Rectal smooth muscle tissue (tissue), 1 donor: ENCODE data around the gene HSF2.

Experiments
- H3K27ac ChIP-seq: one replicate; pipeline ENCODE4 v1.7.0; 2013; ENCODE audit warnings: low read depth, low read length, inconsistent platforms
- H3K27me3 ChIP-seq: one replicate; pipeline ENCODE4 v1.7.0; 2013; ENCODE audit warnings: low read length; ENCODE audit not compliant: control insufficient read depth, insufficient read depth
- H3K36me3 ChIP-seq: one replicate; pipeline ENCODE4 v1.7.0; 2013; ENCODE audit warnings: low read length; ENCODE audit not compliant: control insufficient read depth, insufficient read depth
- H3K4me1 ChIP-seq: one replicate; pipeline ENCODE4 v1.7.0; 2013; ENCODE audit warnings: low read length; ENCODE audit not compliant: control insufficient read depth, insufficient read depth
- H3K4me3 ChIP-seq: one replicate; pipeline ENCODE4 v1.7.0; 2013; ENCODE audit warnings: low read length
- H3K9ac ChIP-seq: one replicate; pipeline ENCODE4 v1.7.0; 2013; ENCODE audit warnings: low read length

Gene HSF2

DNA sequence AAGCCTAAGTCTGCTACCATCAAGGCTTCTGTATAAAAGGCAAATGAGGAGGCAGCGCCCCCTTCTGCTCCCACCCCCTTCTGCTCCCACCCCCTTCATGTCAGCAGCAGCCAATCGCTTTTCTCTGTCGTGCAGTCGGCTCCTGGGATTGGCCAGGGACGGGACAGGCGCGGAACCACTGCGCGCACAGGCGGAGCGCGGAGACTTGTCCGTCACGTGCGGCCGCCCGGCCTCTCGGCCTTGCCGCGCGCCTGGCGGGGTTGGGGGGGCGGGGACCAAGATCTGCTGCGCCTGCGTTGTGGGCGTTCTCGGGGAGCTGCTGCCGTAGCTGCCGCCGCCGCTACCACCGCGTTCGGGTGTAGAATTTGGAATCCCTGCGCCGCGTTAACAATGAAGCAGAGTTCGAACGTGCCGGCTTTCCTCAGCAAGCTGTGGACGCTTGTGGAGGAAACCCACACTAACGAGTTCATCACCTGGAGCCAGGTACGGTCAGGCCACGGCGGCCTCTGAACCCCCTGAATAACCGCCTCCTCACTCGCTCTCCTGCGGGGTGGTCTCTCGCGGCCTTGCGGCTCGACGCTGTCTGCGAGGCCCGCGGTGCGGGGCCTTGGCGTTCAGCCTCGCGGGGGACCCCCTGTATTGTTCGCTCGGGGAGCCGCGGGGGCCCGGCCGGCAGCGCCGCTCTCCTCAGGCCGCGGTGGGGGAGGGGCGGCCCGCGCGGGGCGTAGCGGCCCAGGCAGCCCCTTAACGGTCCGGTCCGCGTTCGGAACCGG lies at the start of gene HSF2:
TSS of gene HSF2 (plus strand) at position 305 of the 773 bp plus-strand sequence. CDS start at position 391, 86 bp downstream.
- Histone ChIP-seq H3K9ac (peak within 1 kb of the TSS; percentile 94), H3K27ac (peak within 1 kb of the TSS; percentile 70), H3K4me3 (peak within 1 kb of the TSS; percentile 91), H3K36me3 (no peaks in the 10 kb centered on the region), H3K27me3 (no peaks in the 10 kb centered on the region), H3K4me1 (peaks cover 4% of the 10 kb centered on the region)

DNA sequence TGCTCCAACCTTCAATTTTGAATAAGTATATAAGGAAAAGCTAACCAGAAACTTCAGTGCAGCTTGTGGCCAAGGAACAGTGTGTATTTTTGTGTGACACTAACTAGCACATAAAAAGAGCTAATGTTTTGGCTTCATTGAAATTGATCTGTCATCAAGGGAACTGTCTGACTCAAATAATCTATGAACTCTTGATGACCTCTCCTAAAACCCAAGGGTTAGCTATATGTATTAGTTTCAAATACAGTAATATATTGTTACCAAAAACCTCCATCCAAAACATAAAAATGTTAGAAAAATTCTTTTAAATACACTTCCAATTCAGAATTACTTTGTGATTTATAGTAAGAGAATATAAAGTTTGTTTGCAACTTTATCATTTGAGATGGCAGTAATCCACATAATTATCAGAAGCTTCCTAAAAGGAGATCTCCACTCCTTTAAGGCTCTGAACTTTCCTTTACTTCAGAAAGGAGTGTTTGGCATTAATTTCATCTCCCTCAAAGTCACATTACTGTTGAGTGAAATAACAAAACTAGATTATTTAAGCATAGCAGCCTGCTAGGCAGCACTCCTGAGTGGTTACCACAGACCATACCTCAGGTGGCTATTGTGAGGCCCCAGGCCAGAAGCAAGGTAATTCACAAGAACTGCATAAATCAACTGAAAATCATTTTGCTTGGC lies 46.3 kb upstream of the HSF2 start:
- Histone ChIP-seq H3K36me3 (no peaks in the 10 kb centered on the region), H3K27ac (no peak overlapping the region), H3K4me1 (no peaks in the 10 kb centered on the region), H3K4me3 (no peak overlapping the region), H3K27me3 (no peaks in the 10 kb centered on the region), H3K9ac (no peak overlapping the region)

DNA sequence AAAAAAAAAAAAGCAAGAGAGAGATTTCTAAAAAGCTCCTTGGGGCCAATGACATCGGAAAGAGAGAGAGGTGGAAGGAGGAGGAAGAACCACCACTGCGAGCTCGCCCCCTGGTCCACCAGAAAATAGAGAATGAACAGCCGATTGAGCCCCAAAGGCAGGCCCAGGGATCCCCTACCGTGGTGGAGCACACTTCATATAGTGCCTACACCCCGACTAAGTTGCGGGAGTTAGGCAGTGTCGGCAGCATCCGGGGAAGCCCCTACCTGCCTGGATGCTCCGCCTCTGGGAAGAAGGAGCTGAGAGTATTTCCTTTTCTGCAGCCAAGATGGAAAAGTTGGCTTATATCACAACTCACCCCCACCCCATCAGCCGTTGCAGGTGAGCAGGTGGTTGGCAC lies 38.6 kb upstream of the HSF2 start:
- Histone ChIP-seq H3K9ac (no peak overlapping the region), H3K27ac (no peak overlapping the region), H3K36me3 (no peaks in the 10 kb centered on the region), H3K4me3 (no peak overlapping the region), H3K27me3 (no peaks in the 10 kb centered on the region), H3K4me1 (no peaks in the 10 kb centered on the region)

DNA sequence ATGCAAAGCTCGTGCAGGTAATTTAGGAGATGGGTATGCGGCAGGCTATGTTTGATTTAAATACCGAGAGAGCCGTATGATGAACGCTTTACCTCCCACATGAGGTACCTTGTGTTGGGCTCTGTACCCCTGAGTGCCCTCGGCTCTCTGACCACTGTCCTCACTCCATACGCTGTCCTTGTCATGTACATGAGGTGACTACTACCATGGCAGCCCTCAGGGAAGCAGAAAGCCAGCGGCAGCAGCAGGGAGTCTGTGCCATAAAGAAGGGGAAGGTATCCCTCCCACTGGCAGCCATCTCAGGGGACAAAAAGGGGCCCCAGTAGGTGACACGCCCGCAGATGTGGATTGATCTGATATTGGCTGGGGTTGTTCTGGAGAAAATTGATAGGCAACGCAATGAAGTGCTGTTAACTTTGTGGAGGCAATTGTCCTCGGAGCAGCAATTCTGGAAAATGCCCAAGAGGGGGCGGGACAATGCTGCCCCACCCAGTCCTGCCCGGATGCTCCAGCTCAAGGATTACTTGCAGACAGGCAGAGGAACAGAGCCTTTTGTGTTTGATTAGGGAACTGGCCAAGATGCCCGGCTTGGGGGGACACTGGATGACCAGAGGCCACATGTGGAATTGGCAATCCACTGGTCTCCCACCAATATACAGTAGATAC lies 38.0 kb upstream of the HSF2 start:
- no peaks in the 10 kb centered on the region for H3K27me3 ChIP-seq
- no peaks in the 10 kb centered on the region for H3K36me3 ChIP-seq
- H3K4me1 ChIP-seq, result no peaks in the 10 kb centered on the region
- H3K27ac ChIP-seq, result no peak overlapping the region
- H3K4me3 ChIP-seq, result no peak overlapping the region
- H3K9ac ChIP-seq, result no peak overlapping the region

GRCh38 chr6:122363769-122364483 lies 35.5 kb upstream of the HSF2 start:
- no peak overlapping the region for H3K4me3 ChIP-seq
- no peaks in the 10 kb centered on the region for H3K36me3 ChIP-seq
- H3K4me1 ChIP-seq, result no peaks in the 10 kb centered on the region
- no peak overlapping the region for H3K9ac ChIP-seq
- H3K27ac ChIP-seq, result no peak overlapping the region
- H3K27me3 ChIP-seq, result no peaks in the 10 kb centered on the region

DNA sequence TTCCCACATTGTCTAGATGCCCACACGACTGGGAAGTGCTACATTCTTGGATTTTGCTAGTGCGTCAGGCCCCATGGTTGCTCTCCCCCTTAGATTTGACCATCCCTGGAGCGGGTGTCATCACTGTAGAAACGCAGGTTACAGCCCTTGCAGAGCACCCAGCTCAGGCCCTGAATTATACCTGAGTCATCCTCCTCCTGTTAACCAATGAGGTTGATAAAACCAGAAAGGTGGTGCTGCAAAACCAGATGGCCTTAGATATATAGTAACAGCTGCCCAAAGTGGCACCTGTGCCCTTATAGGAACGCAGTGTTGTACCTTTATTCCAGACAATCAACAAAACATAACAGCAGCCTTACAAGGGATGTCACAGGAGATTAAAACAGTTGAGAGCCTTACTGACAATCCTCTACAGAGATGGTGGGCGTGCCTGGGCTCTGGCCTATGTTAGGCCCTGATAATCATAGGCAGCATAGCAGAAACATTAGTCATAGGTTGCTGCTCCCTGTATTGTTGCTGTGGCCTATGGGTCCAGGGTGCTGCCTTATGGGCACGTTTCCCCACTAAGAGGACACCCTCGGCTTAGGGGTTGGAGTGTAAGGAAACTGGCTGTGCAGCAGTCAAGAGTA lies 33.6 kb upstream of the HSF2 start:
- Histone ChIP-seq H3K27ac (no peak overlapping the region), H3K9ac (no peak overlapping the region)

GRCh38 chr6:122367171-122367570 lies 32.3 kb upstream of the HSF2 start:
- Histone ChIP-seq H3K9ac (no peak overlapping the region), H3K27ac (no peak overlapping the region)

More for the DNA sequence above, 33.6 kb upstream of the HSF2 start:
- Histone ChIP-seq H3K27me3 (no peaks in the 10 kb centered on the region), H3K36me3 (no peaks in the 10 kb centered on the region), H3K4me3 (no peak overlapping the region), H3K4me1 (no peaks in the 10 kb centered on the region)

DNA sequence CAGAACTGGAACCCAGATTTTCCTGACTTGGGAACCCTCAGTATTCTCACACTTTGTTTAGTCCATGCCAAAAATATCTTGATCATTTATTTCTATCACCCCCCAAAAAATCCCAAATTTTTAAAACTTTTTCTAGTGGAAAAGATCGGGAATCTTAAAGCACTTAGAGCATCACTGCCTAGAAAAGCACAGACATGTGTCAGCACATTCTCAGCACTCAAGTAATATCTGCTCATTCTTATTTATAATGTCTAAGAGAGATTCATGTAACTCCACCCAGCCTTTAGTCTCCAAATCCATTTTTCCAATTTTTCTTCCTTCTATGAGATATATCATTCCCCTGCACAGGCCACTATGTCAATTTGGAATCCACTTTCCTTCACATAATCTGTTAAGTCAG lies 29.9 kb upstream of the HSF2 start:
- H3K4me1 ChIP-seq, result no peaks in the 10 kb centered on the region
- no peak overlapping the region for H3K9ac ChIP-seq
- no peaks in the 10 kb centered on the region for H3K36me3 ChIP-seq
- H3K4me3 ChIP-seq, result no peak overlapping the region
- no peak overlapping the region for H3K27ac ChIP-seq
- H3K27me3 ChIP-seq, result no peaks in the 10 kb centered on the region

More at GRCh38 chr6:122367171-122367570, 32.3 kb upstream of the HSF2 start:
- no peaks in the 10 kb centered on the region for H3K36me3 ChIP-seq
- H3K4me3 ChIP-seq, result no peak overlapping the region
- no peaks in the 10 kb centered on the region for H3K4me1 ChIP-seq
- no peaks in the 10 kb centered on the region for H3K27me3 ChIP-seq

DNA sequence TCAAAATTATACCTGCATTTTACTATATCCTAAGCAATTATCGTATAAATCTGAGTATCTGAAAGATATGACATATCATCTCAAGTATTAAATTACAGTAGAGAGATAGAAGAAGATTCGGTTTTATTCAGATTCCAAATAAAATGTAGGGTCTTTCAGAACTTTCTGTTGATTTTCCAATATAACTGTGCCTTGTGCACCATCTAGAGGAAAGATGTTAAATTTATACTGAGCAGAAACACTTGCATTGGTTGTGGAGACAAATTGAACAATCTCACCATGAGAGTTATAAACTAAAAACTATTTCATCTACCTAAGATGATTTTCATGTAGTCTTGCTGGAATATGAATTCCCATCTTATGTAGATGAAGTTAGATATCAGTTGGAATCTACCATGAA lies 26.8 kb upstream of the HSF2 start:
- Histone ChIP-seq H3K36me3 (no peaks in the 10 kb centered on the region), H3K27me3 (no peaks in the 10 kb centered on the region), H3K9ac (no peak overlapping the region), H3K4me3 (no peak overlapping the region), H3K27ac (no peak overlapping the region), H3K4me1 (no peaks in the 10 kb centered on the region)

- no peak overlapping the region for H3K9ac ChIP-seq
- H3K4me3 ChIP-seq, result no peak overlapping the region
- no peak overlapping the region for H3K27ac ChIP-seq
- H3K27me3 ChIP-seq, result no peaks in the 10 kb centered on the region
- H3K4me1 ChIP-seq, result no peaks in the 10 kb centered on the region
- no peaks in the 10 kb centered on the region for H3K36me3 ChIP-seq
Measured at GRCh38 chr6:122374307-122374706, 25.1 kb upstream of the HSF2 start.

DNA sequence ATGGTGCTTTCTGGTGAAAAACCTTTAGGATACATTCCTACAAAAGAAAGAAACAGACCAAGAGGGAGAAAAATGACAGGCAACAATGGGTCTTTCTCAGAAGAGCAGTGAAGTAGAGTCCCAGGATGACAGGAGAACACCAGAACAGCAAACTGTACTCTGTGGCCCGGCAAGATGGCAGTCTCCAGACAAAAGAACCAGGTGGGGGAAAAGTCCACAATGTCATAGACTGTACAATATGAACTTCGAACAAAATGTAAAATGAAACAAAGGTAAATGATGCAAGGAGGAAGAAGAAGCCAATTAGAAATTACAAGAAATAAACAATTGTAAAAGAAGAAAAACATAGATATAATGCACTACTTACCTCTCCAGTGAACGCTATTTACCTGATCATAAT lies 23.2 kb upstream of the HSF2 start:
- H3K4me3 ChIP-seq, result no peak overlapping the region
- H3K27me3 ChIP-seq, result no peaks in the 10 kb centered on the region
- H3K4me1 ChIP-seq, result no peaks in the 10 kb centered on the region
- no peak overlapping the region for H3K27ac ChIP-seq
- no peak overlapping the region for H3K9ac ChIP-seq
- H3K36me3 ChIP-seq, result no peaks in the 10 kb centered on the region
